Kidney (tissue), 14 donors: ENCODE results near the gene ZPBP2. TPM values are rescaled to one million over a fixed set of nuclear protein-coding genes. Genes with fewer than 3 reads are reported as not detected.

Experiments
- DNase-seq, 5 donors: peaks; one replicate each; pipeline ENCODE4 v3.0.0-alpha.2; 2013 to 2020
- FAIRE-seq: peaks from 2 replicates; lab custom pipeline; 2012; peaks lifted over from hg19 to GRCh38; lab: Jason Lieb, UNC
- H3K27ac ChIP-seq, 2 donors: one replicate each; pipeline ENCODE4 v1.7.0; 2013; ENCODE audit warnings: low read depth in 2 of 2, low read length in 2 of 2, inconsistent platforms in 1 of 2
- H3K27me3 ChIP-seq: one replicate; pipeline ENCODE4 v1.7.1; 2013; ENCODE audit warnings: low read length, inconsistent platforms; ENCODE audit not compliant: control insufficient read depth, insufficient read depth
- H3K36me3 ChIP-seq, 3 donors: one replicate each; pipeline versions ENCODE4 v1.7.0 to v1.7.1; 2013; ENCODE audit warnings: low read length in 3 of 3, control low read depth in 1 of 3, inconsistent platforms in 1 of 3; ENCODE audit not compliant: insufficient read depth in 3 of 3, control insufficient read depth in 2 of 3
- H3K4me1 ChIP-seq, 3 donors: one replicate each; pipeline versions ENCODE4 v1.7.0 to v1.7.1; 2013; ENCODE audit warnings: low read length in 3 of 3, inconsistent platforms in 1 of 3, low read depth in 1 of 3; ENCODE audit not compliant: control insufficient read depth in 2 of 3, insufficient read depth in 2 of 3
- H3K4me3 ChIP-seq, 3 donors: one replicate each; pipeline versions ENCODE4 v1.7.0 to v1.8.1; 2013; ENCODE audit warnings: low read length in 3 of 3, control low read depth in 1 of 3, inconsistent platforms in 1 of 3
- H3K9ac ChIP-seq, 3 donors: one replicate each; pipeline versions ENCODE4 v1.7.0 to v1.7.1; 2013; ENCODE audit warnings: low read length in 3 of 3, control low read depth in 1 of 3, inconsistent platforms in 1 of 3
- H3K9me3 ChIP-seq, 3 donors: one replicate each; pipeline versions ENCODE4 v1.7.0 to v1.7.1; 2013; ENCODE audit warnings: low read length in 3 of 3, control low read depth in 1 of 3, inconsistent platforms in 1 of 3; ENCODE audit not compliant: control insufficient read depth in 2 of 3, insufficient read depth in 1 of 3
- intact Hi-C: fragments of 100-400 bp; cut with DNase I; formaldehyde crosslinking; loops from one replicate; pipeline ENCODE4 v1.11.1; 2022
- polyA plus RNA-seq: library from polyadenylated mRNA; stranded (reverse); fragments of 350-450 nt; fragmentation: Illumina TruSeq; extraction: RNeasy Lipid Tissue Mini Kit (QIAGEN cat#74804); gene quantifications from one replicate; pipeline ENCODE4 v1.2.3, GENCODE V29; 2014; ENCODE audit warnings: low read depth, low replicate concordance; ENCODE audit not compliant: insufficient read depth
- total RNA-seq: library from RNA; stranded (reverse); fragmentation: NEBNext Ultra II Directional; extraction: Animal tissue kit (Norgen Biotek cat#: 25700); gene quantifications from one replicate; pipeline ENCODE4 v1.2.1, GENCODE V29; 2021
- TF ChIP-seq, protein P1 (sequence below): IDR thresholded peaks from 3 replicates; pipeline ENCODE4 v1.5.1; 2012; ENCODE audit warnings: mild to moderate bottlenecking, moderate library complexity, borderline replicate concordance; ENCODE audit not compliant: insufficient read depth; ENCODE audit errors: extremely low read depth
- donor health status: control.
- donor health status: control.
- donor health status: control.
- donor health status: control.
- donor health status: control.
- donor health status: DM: yes; HTN: yes; CAD: no.
- donor health status: Normal renal cell carcinoma (clear cell type).

ZPBP2 gene
- total and polyA plus RNA-seq, 2 donors from 2014 or later, result not detected

DNA sequence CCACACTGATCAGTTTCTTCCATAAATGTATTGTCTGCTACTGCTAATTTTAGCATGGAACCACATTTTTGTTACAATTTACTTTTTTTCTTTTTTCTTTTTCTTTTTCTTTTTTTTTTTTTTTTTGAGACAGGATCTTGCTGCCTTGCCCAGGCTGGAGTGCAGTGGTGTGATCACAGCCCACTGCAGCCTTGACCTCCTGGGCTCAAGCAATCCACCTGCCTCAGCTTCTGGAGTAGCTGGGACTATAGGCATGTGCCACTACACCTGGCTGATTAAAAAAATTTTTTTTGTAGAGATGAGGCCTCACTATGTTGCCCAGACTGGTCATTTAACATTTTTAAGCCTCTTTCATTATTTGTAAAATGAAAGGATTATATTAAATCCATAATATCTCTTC is 19.1 kb downstream of the ZPBP2 start:
- Histone ChIP-seq H3K4me1 (no peaks in the 10 kb centered on the region), H3K9me3 (no peaks in the 10 kb centered on the region), H3K9ac (no peak overlapping the region), H3K27me3 (no peaks in the 10 kb centered on the region), H3K4me3 (no peak overlapping the region), H3K27ac (no peak overlapping the region), H3K36me3 (no peaks in the 10 kb centered on the region)
- TF ChIP-seq, protein P1, sequence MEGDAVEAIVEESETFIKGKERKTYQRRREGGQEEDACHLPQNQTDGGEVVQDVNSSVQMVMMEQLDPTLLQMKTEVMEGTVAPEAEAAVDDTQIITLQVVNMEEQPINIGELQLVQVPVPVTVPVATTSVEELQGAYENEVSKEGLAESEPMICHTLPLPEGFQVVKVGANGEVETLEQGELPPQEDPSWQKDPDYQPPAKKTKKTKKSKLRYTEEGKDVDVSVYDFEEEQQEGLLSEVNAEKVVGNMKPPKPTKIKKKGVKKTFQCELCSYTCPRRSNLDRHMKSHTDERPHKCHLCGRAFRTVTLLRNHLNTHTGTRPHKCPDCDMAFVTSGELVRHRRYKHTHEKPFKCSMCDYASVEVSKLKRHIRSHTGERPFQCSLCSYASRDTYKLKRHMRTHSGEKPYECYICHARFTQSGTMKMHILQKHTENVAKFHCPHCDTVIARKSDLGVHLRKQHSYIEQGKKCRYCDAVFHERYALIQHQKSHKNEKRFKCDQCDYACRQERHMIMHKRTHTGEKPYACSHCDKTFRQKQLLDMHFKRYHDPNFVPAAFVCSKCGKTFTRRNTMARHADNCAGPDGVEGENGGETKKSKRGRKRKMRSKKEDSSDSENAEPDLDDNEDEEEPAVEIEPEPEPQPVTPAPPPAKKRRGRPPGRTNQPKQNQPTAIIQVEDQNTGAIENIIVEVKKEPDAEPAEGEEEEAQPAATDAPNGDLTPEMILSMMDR, result no peak
- intact Hi-C loops, result no loop called here
- no peak for FAIRE-seq
- no peak for DNase-seq

DNA sequence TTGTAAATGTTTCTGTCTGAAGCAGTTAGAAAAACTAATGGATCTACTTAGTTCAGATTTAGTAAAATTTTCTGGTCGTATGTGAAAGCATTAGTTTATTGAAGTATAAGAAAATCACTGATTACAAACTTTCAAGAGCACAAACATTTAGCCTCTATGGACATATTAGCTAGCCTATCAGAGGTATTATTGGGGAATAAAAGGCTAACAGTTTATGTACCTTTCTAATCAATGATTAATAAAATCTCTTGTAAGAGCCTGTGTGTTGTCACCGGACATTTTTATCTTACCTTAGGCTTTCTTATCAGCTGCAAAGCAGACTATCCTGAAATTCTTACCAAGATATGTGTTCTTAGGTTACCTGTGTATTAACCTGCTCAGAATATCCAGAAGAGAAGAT is 21.2 kb downstream of the ZPBP2 start:
- Histone ChIP-seq H3K9me3 (no peaks in the 10 kb centered on the region), H3K27me3 (no peaks in the 10 kb centered on the region), H3K36me3 (no peaks in the 10 kb centered on the region), H3K27ac (no peak overlapping the region), H3K4me1 (no peaks in the 10 kb centered on the region), H3K9ac (no peak overlapping the region), H3K4me3 (no peak overlapping the region)
- TF ChIP-seq, protein P1, result no peak
- DNase-seq (no peak), FAIRE-seq (no peak)
- intact Hi-C loops, result no loop called here

DNA sequence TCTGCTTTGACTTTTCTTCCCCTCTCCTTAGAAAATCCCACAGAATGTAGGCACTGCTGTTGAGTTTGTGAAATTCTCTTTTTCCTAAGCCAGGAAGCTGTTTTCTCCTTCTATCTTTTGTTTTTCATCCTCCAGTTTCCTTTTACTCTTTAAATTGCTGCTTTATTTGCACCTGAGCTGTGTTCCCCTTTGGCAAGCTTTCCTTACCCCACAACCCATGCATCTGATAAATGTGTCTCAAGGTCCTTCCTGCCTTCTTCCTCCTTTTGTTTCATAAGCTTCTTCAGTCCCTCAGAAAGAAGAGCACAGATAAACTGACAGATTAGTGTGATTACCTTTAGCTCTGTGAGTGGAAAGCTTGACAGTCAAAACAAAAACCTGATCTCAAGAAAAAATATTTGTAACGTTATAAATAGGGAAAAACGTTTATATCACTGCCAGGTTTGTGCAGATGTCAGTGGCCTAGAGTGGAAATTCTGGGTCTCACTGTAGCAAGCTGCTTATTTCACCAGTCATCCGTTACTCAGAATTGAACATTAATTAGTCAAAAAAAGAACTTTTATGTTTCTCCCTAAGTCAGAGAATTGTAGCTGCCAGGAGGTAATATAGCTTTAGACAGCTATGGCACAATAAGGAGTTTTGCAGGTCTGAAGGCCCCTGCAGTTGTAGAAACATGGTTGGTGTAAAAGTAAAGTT is 26.8 kb downstream of the ZPBP2 start:
- no peak overlapping the region for H3K27ac ChIP-seq
- FAIRE-seq, result no peak

More for the DNA sequence above, 26.8 kb downstream of the ZPBP2 start:
- TF ChIP-seq, protein P1, result no peak
- intact Hi-C loops, result no loop called here
- H3K36me3 ChIP-seq, result no peaks in the 10 kb centered on the region
- DNase-seq, result no peak
- no peaks in the 10 kb centered on the region for H3K27me3 ChIP-seq
- H3K4me3 ChIP-seq, result no peak overlapping the region
- no peak overlapping the region for H3K9ac ChIP-seq
- H3K4me1 ChIP-seq, result no peaks in the 10 kb centered on the region
- H3K9me3 ChIP-seq, result no peaks in the 10 kb centered on the region
